CD8-positive, alpha-beta memory T cell (primary cell): ENCODE results near the gene MARK3. TPM values are rescaled to one million over a fixed set of nuclear protein-coding genes. Genes with fewer than 3 reads are reported as not detected.
A peak's percentile ranks its signal among the peaks of the same experiment; 100 is the strongest.

Source experiments
- CTCF ChIA-PET: fragments of 350-600 bp; sonication (Branson Sonifier 250); formaldehyde crosslinking; loops from one replicate; lab custom pipeline; 2021; ENCODE audit warnings: antibody characterized with exemption; lab: Charles Lee
- POLR2A ChIA-PET: fragments of 350-600 bp; sonication (Branson Sonifier 250); formaldehyde crosslinking; loops from one replicate; lab custom pipeline; 2021; ENCODE audit warnings: antibody characterized with exemption; lab: Charles Lee
- DNase-seq, 5 donors: peaks; one replicate each; pipeline versions ENCODE4 v3.0.0 to v3.0.0-alpha.2; 2020 to 2022; ENCODE audit warnings: mixed read lengths in 1 of 5
- H3K27ac ChIP-seq: one replicate; pipeline ENCODE4 v1.7.0; 2013; ENCODE audit warnings: low read depth, mild to moderate bottlenecking, low read length, moderate library complexity
- H3K27me3 ChIP-seq: 2 replicates; pipeline ENCODE4 v1.7.0; 2013; ENCODE audit warnings: low read length, mild to moderate bottlenecking; ENCODE audit not compliant: insufficient read depth, poor library complexity, severe bottlenecking
- H3K36me3 ChIP-seq: 2 replicates; pipeline ENCODE4 v1.7.0; 2013; ENCODE audit warnings: mild to moderate bottlenecking, low read length, moderate library complexity; ENCODE audit not compliant: insufficient read depth
- H3K4me1 ChIP-seq: 2 replicates; pipeline ENCODE4 v1.7.0; 2013; ENCODE audit warnings: mild to moderate bottlenecking, low read length, moderate library complexity; ENCODE audit not compliant: insufficient read depth
- H3K4me3 ChIP-seq: 2 replicates; pipeline ENCODE4 v1.7.0; 2013; ENCODE audit warnings: mild to moderate bottlenecking, low read length
- H3K9me3 ChIP-seq: 2 replicates; pipeline ENCODE4 v1.7.0; 2013; ENCODE audit warnings: mild to moderate bottlenecking, low read length
- H3K27ac Mint-ChIP-seq, 8 donors: one replicate each; pipeline ENCODE4 v1.8.0; 2020 to 2021; ENCODE audit warnings: mixed read lengths in 8 of 8, mild to moderate bottlenecking in 6 of 8, inconsistent platforms in 3 of 8, moderate library complexity in 3 of 8
- H3K27me3 Mint-ChIP-seq, 2 donors: one replicate each; pipeline ENCODE4 v1.8.0; 2020 to 2021; ENCODE audit warnings: mixed read lengths in 2 of 2, mild to moderate bottlenecking in 1 of 2, moderate library complexity in 1 of 2
- H3K36me3 Mint-ChIP-seq, 3 donors: one replicate each; pipeline ENCODE4 v1.8.0; 2020 to 2021; ENCODE audit warnings: mixed read lengths in 3 of 3, inconsistent platforms in 1 of 3, mild to moderate bottlenecking in 1 of 3
- H3K4me1 Mint-ChIP-seq, 3 donors: one replicate each; pipeline ENCODE4 v1.8.0; 2020 to 2021; ENCODE audit warnings: mixed read lengths in 3 of 3, inconsistent platforms in 1 of 3, mild to moderate bottlenecking in 1 of 3
- H3K4me3 Mint-ChIP-seq, 7 donors: one replicate each; pipeline ENCODE4 v1.8.0; 2020 to 2021; ENCODE audit warnings: mixed read lengths in 7 of 7, mild to moderate bottlenecking in 6 of 7, moderate library complexity in 4 of 7, inconsistent platforms in 2 of 7
- H3K9me3 Mint-ChIP-seq, 5 donors: one replicate each; pipeline ENCODE4 v1.8.0; 2020 to 2022; ENCODE audit warnings: mixed read lengths in 5 of 5, mild to moderate bottlenecking in 3 of 5, moderate library complexity in 2 of 5, inconsistent platforms in 1 of 5
- polyA plus RNA-seq: library from polyadenylated mRNA; unstranded; fragments of 300-500 nt; fragmentation: Illumina TruSeq; gene quantifications from one replicate; pipeline ENCODE4 v1.2.3, GENCODE V29; 2021
- total RNA-seq, 2 experiments: library from RNA; stranded (reverse); gene quantifications; one replicate each; pipeline ENCODE4 v1.2.3, GENCODE V29; 2021

Gene MARK3
- total and polyA plus RNA-seq, 3 experiments from 2014 or later, result 45.7 to 92.7 (median 91.9) TPM

- CTCF ChIA-PET, result no interaction called here
- Mint-ChIP-seq H3K9me3 (no peaks in the 10 kb centered on the region), H3K4me3 (no peak overlapping the region), H3K4me1 (peaks cover 30 to 64% (median 50%) of the 10 kb centered on the region in 3 donors), H3K36me3 (peaks cover 2 to 49% (median 4%) of the 10 kb centered on the region in 3 donors), H3K27ac (peak overlapping the region in 1 of 8 donors; percentile 39), H3K27me3 (no peaks in the 10 kb centered on the region)
- POLR2A ChIA-PET, result no interaction called here
- Histone ChIP-seq H3K27me3 (no peaks in the 10 kb centered on the region), H3K27ac (no peak overlapping the region), H3K4me3 (no peak overlapping the region), H3K36me3 (no peaks in the 10 kb centered on the region), H3K9me3 (no peaks in the 10 kb centered on the region), H3K4me1 (peaks cover 7% of the 10 kb centered on the region)
- no peak for DNase-seq
Measured at GRCh38 chr14:103433916-103434563, 48.8 kb downstream of the MARK3 start.

- no peak for DNase-seq
Measured at GRCh38 chr14:103434868-103435442, 49.7 kb downstream of the MARK3 start.

GRCh38 chr14:103436533-103436932, 51.3 kb downstream of the MARK3 start:
- Histone ChIP-seq H3K4me1 (no peaks in the 10 kb centered on the region), H3K27me3 (no peaks in the 10 kb centered on the region), H3K9me3 (no peaks in the 10 kb centered on the region), H3K36me3 (peaks cover 5% of the 10 kb centered on the region), H3K4me3 (no peak overlapping the region), H3K27ac (no peak overlapping the region)
- Mint-ChIP-seq H3K4me3 (no peak overlapping the region), H3K36me3 (peaks cover 4 to 52% (median 4%) of the 10 kb centered on the region in 3 donors), H3K9me3 (no peaks in the 10 kb centered on the region), H3K27me3 (no peaks in the 10 kb centered on the region), H3K4me1 (peaks cover 19 to 59% (median 32%) of the 10 kb centered on the region in 3 donors), H3K27ac (peak overlapping the region in 2 of 8 donors; percentile 58 to 63)
- ChIA-PET CTCF (no interaction called here), POLR2A (no interaction called here)
- DNase-seq, result no peak

More at GRCh38 chr14:103434868-103435442, 49.7 kb downstream of the MARK3 start:
- H3K36me3 ChIP-seq, result peaks cover 3% of the 10 kb centered on the region
- H3K9me3 ChIP-seq, result no peaks in the 10 kb centered on the region
- H3K4me1 ChIP-seq, result no peaks in the 10 kb centered on the region
- H3K4me3 Mint-ChIP-seq, result no peak overlapping the region
- H3K27me3 ChIP-seq, result no peaks in the 10 kb centered on the region
- no peaks in the 10 kb centered on the region for H3K9me3 Mint-ChIP-seq
- H3K27ac ChIP-seq, result no peak overlapping the region
- ChIA-PET POLR2A (no interaction called here), CTCF (no interaction called here)
- H3K27ac Mint-ChIP-seq, result peak overlapping the region in 1 of 8 donors; percentile 63
- no peak overlapping the region for H3K4me3 ChIP-seq
- H3K4me1 Mint-ChIP-seq, result peaks cover 23 to 63% (median 42%) of the 10 kb centered on the region in 3 donors
- H3K36me3 Mint-ChIP-seq, result peaks cover 4 to 52% (median 4%) of the 10 kb centered on the region in 3 donors
- H3K27me3 Mint-ChIP-seq, result no peaks in the 10 kb centered on the region

GRCh38 chr14:103442288-103442687, 57.1 kb downstream of the MARK3 start:
- no peaks in the 10 kb centered on the region for H3K27me3 Mint-ChIP-seq
- DNase-seq, result no peak
- Histone ChIP-seq H3K4me3 (no peak overlapping the region), H3K27me3 (no peaks in the 10 kb centered on the region), H3K4me1 (peaks cover 6% of the 10 kb centered on the region), H3K9me3 (no peaks in the 10 kb centered on the region), H3K27ac (no peak overlapping the region), H3K36me3 (peaks cover 5% of the 10 kb centered on the region)
- H3K9me3 Mint-ChIP-seq, result no peaks in the 10 kb centered on the region
- no peak overlapping the region for H3K27ac Mint-ChIP-seq
- ChIA-PET CTCF (no interaction called here), POLR2A (no interaction called here)
- H3K4me3 Mint-ChIP-seq, result no peak overlapping the region
- peaks cover 3 to 44% (median 4%) of the 10 kb centered on the region in 3 donors for H3K36me3 Mint-ChIP-seq
- H3K4me1 Mint-ChIP-seq, result peaks cover 33 to 76% (median 37%) of the 10 kb centered on the region in 3 donors

- peaks cover 0 to 39% (median 4%) of the 10 kb centered on the region in 3 donors for H3K36me3 Mint-ChIP-seq
- Histone ChIP-seq H3K27ac (no peak overlapping the region), H3K36me3 (peaks cover 5% of the 10 kb centered on the region), H3K9me3 (no peaks in the 10 kb centered on the region), H3K27me3 (no peaks in the 10 kb centered on the region), H3K4me3 (no peak overlapping the region), H3K4me1 (peaks cover 6% of the 10 kb centered on the region)
- H3K4me1 Mint-ChIP-seq, result peaks cover 38 to 79% (median 41%) of the 10 kb centered on the region in 3 donors
- CTCF ChIA-PET, result no interaction called here
- peak overlapping the region in 1 of 8 donors; percentile 66 for H3K27ac Mint-ChIP-seq
- no peaks in the 10 kb centered on the region for H3K9me3 Mint-ChIP-seq
- H3K4me3 Mint-ChIP-seq, result no peak overlapping the region
- POLR2A ChIA-PET, result no interaction called here
- H3K27me3 Mint-ChIP-seq, result no peaks in the 10 kb centered on the region
- DNase-seq, result no peak
Measured at GRCh38 chr14:103443111-103443510, 57.9 kb downstream of the MARK3 start.

- no peaks in the 10 kb centered on the region for H3K27me3 ChIP-seq
- ChIA-PET POLR2A (no interaction called here), CTCF (no interaction called here)
- H3K9me3 ChIP-seq, result no peaks in the 10 kb centered on the region
- peaks cover 0 to 28% (median 0%) of the 10 kb centered on the region in 3 donors for H3K36me3 Mint-ChIP-seq
- peak overlapping the region in 1 of 7 donors; percentile 63 for H3K4me3 Mint-ChIP-seq
- no peaks in the 10 kb centered on the region for H3K27me3 Mint-ChIP-seq
- H3K9me3 Mint-ChIP-seq, result no peaks in the 10 kb centered on the region
- no peak overlapping the region for H3K27ac ChIP-seq
- DNase-seq, result no peak
- peaks cover 1% of the 10 kb centered on the region for H3K36me3 ChIP-seq
- H3K4me3 ChIP-seq, result no peak overlapping the region
- peak overlapping the region in 3 of 8 donors; percentile 3 to 37 (median 14) for H3K27ac Mint-ChIP-seq
- peaks cover 6% of the 10 kb centered on the region for H3K4me1 ChIP-seq
- peaks cover 45 to 77% (median 52%) of the 10 kb centered on the region in 3 donors for H3K4me1 Mint-ChIP-seq
Measured at GRCh38 chr14:103444837-103445524, 59.8 kb downstream of the MARK3 start.

- Histone ChIP-seq H3K36me3 (no peaks in the 10 kb centered on the region), H3K27me3 (no peaks in the 10 kb centered on the region), H3K9me3 (no peaks in the 10 kb centered on the region), H3K27ac (no peak overlapping the region), H3K4me1 (peaks cover 6% of the 10 kb centered on the region), H3K4me3 (no peak overlapping the region)
- ChIA-PET POLR2A (no interaction called here), CTCF (no interaction called here)
- Mint-ChIP-seq H3K27me3 (no peaks in the 10 kb centered on the region), H3K36me3 (peaks cover 0 to 26% (median 0%) of the 10 kb centered on the region in 3 donors), H3K9me3 (no peaks in the 10 kb centered on the region), H3K4me3 (no peak overlapping the region), H3K4me1 (peaks cover 45 to 73% (median 60%) of the 10 kb centered on the region in 3 donors), H3K27ac (peak overlapping the region in 5 of 8 donors; percentile 4 to 93 (median 14))
- no peak for DNase-seq
Measured at GRCh38 chr14:103445806-103446205, 60.6 kb downstream of the MARK3 start.
